HCT116 (cell line): ENCODE results near the gene CAPZB. TPM values are rescaled to one million over a fixed set of nuclear protein-coding genes. Genes with fewer than 3 reads are reported as not detected.

Experiments
- ATAC-seq: fragments of 200-7000 bp; cut with Tn5 transposase; 2 replicates; pipeline ENCODE4 v1.9.1; 2020; ENCODE audit warnings: mild to moderate bottlenecking, moderate library complexity
- BruUV-seq: library from RNA; stranded (reverse); fragments of 400-500 nt; replicated peaks from 2 replicates; lab custom pipeline; 2021; lab: Mats Ljungman, UMichigan
- CTCF ChIA-PET: fragments of 300-600 bp; sonication (Branson Sonifier 250); formaldehyde crosslinking; loops from one replicate; lab custom pipeline; 2021; ENCODE audit warnings: antibody characterized with exemption; lab: Charles Lee
- POLR2A ChIA-PET: fragments of 300-600, 350-600 bp; sonication (Branson Sonifier 250); formaldehyde crosslinking; loops from one replicate; lab custom pipeline; 2021; ENCODE audit warnings: antibody characterized with exemption; lab: Charles Lee
- RAD21 ChIA-PET, 2 experiments: fragments of 300-600 bp; sonication (Branson Sonifier 250); formaldehyde crosslinking; loops; one replicate each; lab custom pipeline; 2023; ENCODE audit warnings: low total read pairs in 2 of 2; ENCODE audit not compliant: uncharacterized antibody in 2 of 2, unreplicated experiment in 2 of 2, low non-redundant PET in 1 of 2; lab: Charles Lee
- DNase-seq: peaks from one replicate; pipeline ENCODE4 v3.0.0-alpha.2; 2010; ENCODE audit warnings: low read depth, low spot score
- H2AFZ ChIP-seq: fragments of 200-600 bp; shearing (Covaris generic), sonication (generic); 2 replicates; pipeline ENCODE4 v1.6.1; 2017; ENCODE audit warnings: low read depth, mixed run types, mixed read lengths, antibody characterized with exemption, low read length; ENCODE audit not compliant: poor library complexity, severe bottlenecking
- H3K27ac ChIP-seq: 2 replicates; pipeline ENCODE4 v1.5.1; 2012; ENCODE audit warnings: low read depth, low read length
- H3K27me3 ChIP-seq: fragments of 200-600 bp; sonication (generic); 2 replicates; pipeline ENCODE4 v1.6.1; 2016; ENCODE audit warnings: mixed run types, low read length, mixed read lengths; ENCODE audit not compliant: insufficient read depth
- H3K36me3 ChIP-seq, 2 experiments: fragments of 200-500 bp in 1 of 2; fragments of 200-600 bp in 1 of 2; sonication (Bioruptor generic) in 1 of 2; sonication (generic) in 1 of 2; 2 replicates each; pipeline versions ENCODE4 v1.5.1 to v1.6.1; 2014 to 2016; ENCODE audit warnings: low read length in 2 of 2, inconsistent platforms in 1 of 2, mixed read lengths in 1 of 2, mixed run types in 1 of 2; ENCODE audit not compliant: insufficient read depth in 2 of 2, control insufficient read depth in 1 of 2
- H3K4me1 ChIP-seq, 2 experiments: fragments of 200-600 bp in 1 of 2; sonication (generic) in 1 of 2; 2 replicates each; pipeline versions ENCODE4 v1.5.1 to v1.6.1; 2012 to 2017; ENCODE audit warnings: low read length in 2 of 2, inconsistent platforms in 1 of 2, mild to moderate bottlenecking in 1 of 2, mixed read lengths in 1 of 2, mixed run types in 1 of 2, moderate library complexity in 1 of 2; ENCODE audit not compliant: insufficient read depth in 2 of 2, control insufficient read depth in 1 of 2
- H3K4me2 ChIP-seq: fragments of 200-600 bp; sonication (generic); 2 replicates; pipeline ENCODE4 v1.6.1; 2017; ENCODE audit warnings: mixed run types, low read length, mixed read lengths
- H3K4me3 ChIP-seq, 2 experiments: fragments of 200-600 bp in 1 of 2; sonication (generic) in 1 of 2; replicated peaks in 1 of 2; 2 replicates each; pipeline ENCODE4 v1.5.1; 2011 to 2016; ENCODE audit warnings: low read length in 2 of 2, control low read depth in 1 of 2, low read depth in 1 of 2, mild to moderate bottlenecking in 1 of 2, mixed read lengths in 1 of 2, mixed run types in 1 of 2
- H3K79me2 ChIP-seq: fragments of 200-600 bp; sonication (generic); 2 replicates; pipeline ENCODE4 v1.6.1; 2017; ENCODE audit warnings: mild to moderate bottlenecking, mixed run types, low read length, moderate library complexity, mixed read lengths; ENCODE audit not compliant: insufficient read depth
- H3K9ac ChIP-seq: fragments of 200-600 bp; sonication (generic); 2 replicates; pipeline ENCODE4 v1.6.1; 2016; ENCODE audit warnings: low read length, mixed read lengths
- H3K9me2 ChIP-seq: fragments of 200-600 bp; sonication (generic), shearing (Covaris generic); 2 replicates; pipeline ENCODE4 v1.6.1; 2017; ENCODE audit warnings: mixed run types, mild to moderate bottlenecking, moderate library complexity; ENCODE audit not compliant: insufficient read depth
- H3K9me3 ChIP-seq, 2 experiments: fragments of 200-500 bp in 1 of 2; fragments of 200-600 bp in 1 of 2; sonication (Bioruptor generic) in 1 of 2; sonication (generic) in 1 of 2; 2 replicates each; pipeline ENCODE4 v1.6.1; 2014 to 2017; ENCODE audit warnings: low read length in 2 of 2, mixed read lengths in 2 of 2, inconsistent platforms in 1 of 2, low read depth in 1 of 2, mild to moderate bottlenecking in 1 of 2, mixed run types in 1 of 2, moderate library complexity in 1 of 2; ENCODE audit not compliant: control insufficient read depth in 1 of 2, insufficient read depth in 1 of 2
- H4K20me1 ChIP-seq: fragments of 200-600 bp; sonication (generic), shearing (Covaris generic); 2 replicates; pipeline ENCODE4 v1.6.1; 2017; ENCODE audit warnings: mixed run types, mild to moderate bottlenecking, moderate library complexity; ENCODE audit not compliant: insufficient read depth
- CEBPB ChIP-seq: IDR thresholded peaks from 2 replicates; pipeline ENCODE4 v1.6.1; 2012; ENCODE audit warnings: low read depth
- CTCF ChIP-seq, 3 experiments: fragments of 200-600 bp in 1 of 3; sonication (generic) in 1 of 3; IDR thresholded peaks in 2 of 3; conservative IDR thresholded peaks in 1 of 3; 2 replicates each; pipeline ENCODE4 v1.5.1; 2012 to 2017; ENCODE audit warnings: low read depth in 2 of 3, low read length in 2 of 3, antibody characterized with exemption in 1 of 3, borderline replicate concordance in 1 of 3, control low read depth in 1 of 3, mild to moderate bottlenecking in 1 of 3, mixed read lengths in 1 of 3, mixed run types in 1 of 3, moderate library complexity in 1 of 3; ENCODE audit not compliant: insufficient read depth in 1 of 3
- POLR2A ChIP-seq: IDR thresholded peaks from 2 replicates; pipeline ENCODE4 v1.7.0; 2011; ENCODE audit warnings: borderline replicate concordance; ENCODE audit not compliant: insufficient read depth, insufficient read length; ENCODE audit errors: extremely low read depth
- SRF ChIP-seq: IDR thresholded peaks from 2 replicates; pipeline ENCODE4 v1.6.1; 2012; ENCODE audit warnings: low read depth
- intact Hi-C: fragments of 100-400 bp; cut with micrococcal nuclease; formaldehyde crosslinking; loops from 2 replicates; pipeline ENCODE4 v1.10.0; 2022
- total RNA-seq: library from RNA; stranded (reverse); gene quantifications from one replicate; pipeline ENCODE4 v1.2.1, GENCODE V29; 2021; ENCODE audit not compliant: unreplicated experiment

CAPZB gene
- total RNA-seq, 1 experiment from 2014 or later, result 203 TPM

DNA sequence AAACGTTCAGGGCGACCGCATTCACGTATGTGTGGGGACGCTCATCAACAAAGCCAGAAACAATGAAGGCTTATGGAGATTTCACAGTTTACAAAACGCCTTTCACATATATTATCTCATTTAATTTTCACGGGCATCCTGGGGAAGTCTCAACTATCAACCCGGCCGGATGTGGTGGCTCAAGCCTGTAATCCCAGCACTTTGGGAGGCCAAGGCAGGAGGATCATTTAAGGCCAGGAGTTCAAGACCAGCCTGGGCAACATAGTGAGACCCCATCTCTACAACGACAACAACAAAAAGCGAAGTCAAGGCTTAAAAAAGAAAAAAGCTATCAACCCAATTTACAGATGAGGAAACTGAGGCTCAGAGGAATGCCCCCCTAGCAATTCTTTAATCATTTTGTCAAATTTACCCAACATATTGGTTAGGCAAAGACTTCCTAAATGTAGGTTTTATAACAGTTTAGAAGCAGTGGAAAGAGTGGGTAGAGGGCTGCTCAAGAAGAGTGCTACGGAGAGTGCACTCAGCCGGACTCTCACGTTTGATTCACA is 144.9 kb downstream of the CAPZB start:
- RAD21 ChIA-PET, result no interaction called here

More for the DNA sequence above, 144.9 kb downstream of the CAPZB start:
- H3K9ac ChIP-seq, result no peak overlapping the region
- no peaks in the 10 kb centered on the region for H3K9me3 ChIP-seq
- H4K20me1 ChIP-seq, result no peaks in the 10 kb centered on the region
- H3K9me2 ChIP-seq, result no peaks in the 10 kb centered on the region
- ChIA-PET CTCF (no interaction called here), POLR2A (no interaction called here)
- H3K4me1 ChIP-seq, result peaks cover 26 to 38% of the 10 kb centered on the region in 2 experiments
- H3K27me3 ChIP-seq, result no peaks in the 10 kb centered on the region
- H3K4me3 ChIP-seq, result no peak overlapping the region
- no peak for DNase-seq
- no TSS peak for BruUV-seq
- no peak overlapping the region for H3K4me2 ChIP-seq
- no peak overlapping the region for H2AFZ ChIP-seq
- no peak overlapping the region for H3K27ac ChIP-seq
- no peaks in the 10 kb centered on the region; a peak in 1 of 4 replicates for H3K36me3 ChIP-seq
- no peaks in the 10 kb centered on the region for H3K79me2 ChIP-seq
- intact Hi-C loops, result loop anchor here (5.0 kb wide), 1 partner anchor 147 kb away; the partner anchor contains the start of gene CAPZB
- TF ChIP-seq POLR2A, result no peak
- no peak for TF ChIP-seq SRF
- TF ChIP-seq CTCF (IDR thresholded peaks at IDR 0.05 in 2 of 3, conservative IDR thresholded peaks at IDR 0.05 in 1 of 3; ENCODE audit: borderline replicate concordance in 1 of 3, insufficient read depth in 1 of 3, low read depth in 2 of 3, low read length in 2 of 3), result no peak
- no peak for TF ChIP-seq CEBPB
- no peak for ATAC-seq
